ENCODE measurements around the gene VAV2. TPM values are rescaled to one million over a fixed set of nuclear protein-coding genes. Genes with fewer than 3 reads are reported as not detected.
A peak's percentile ranks its signal among the peaks of the same experiment; 100 is the strongest.

VAV2 gene
- total and polyA plus RNA-seq, 8 donors = 25.3 to 44.1 (median 35.5) TPM

DNA sequence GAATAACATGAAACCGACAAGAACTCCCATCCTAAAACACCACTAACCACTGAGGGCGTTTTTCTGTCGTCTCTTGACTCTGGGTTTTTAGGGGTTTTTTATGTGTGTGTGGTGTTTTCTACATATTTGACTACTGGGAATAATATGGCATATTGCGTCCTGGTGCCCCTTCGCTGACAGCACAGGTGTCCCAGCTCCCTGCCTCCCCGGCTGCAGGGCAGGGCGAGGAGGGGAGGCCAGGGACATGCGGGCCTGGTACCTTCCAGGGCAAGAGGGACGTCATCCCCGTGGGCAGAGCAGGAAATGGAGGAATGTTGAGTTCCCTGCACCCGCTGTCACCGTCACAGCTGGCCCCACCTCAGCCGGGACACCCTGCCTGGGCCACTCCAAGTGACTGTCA is 34.8 kb downstream of the VAV2 start:
- intact Hi-C loops (cut with DNase I) = no loop called here
- TF ChIP-seq CTCF (IDR thresholded peaks at IDR 0.05) = no peak
- Histone ChIP-seq H3K27me3 (no peaks in the 10 kb centered on the region), H3K27ac (peak overlapping the region in 1 of 2 donors; percentile 48), H3K9me3 (no peaks in the 10 kb centered on the region), H3K36me3 (no peaks in the 10 kb centered on the region), H3K4me1 (peaks cover 30 to 61% of the 10 kb centered on the region in 2 donors), H3K4me3 (no peak overlapping the region)
- DNase-seq (peak in 1 of 4 donors; percentile 57), ATAC-seq (peak; percentile 2)

GRCh38 chr9:133956520-133957076 is 35.5 kb downstream of the VAV2 start:
- Histone ChIP-seq H3K4me3 (no peak overlapping the region), H3K36me3 (no peaks in the 10 kb centered on the region), H3K27ac (peak overlapping the region in 1 of 2 donors; percentile 48), H3K27me3 (no peaks in the 10 kb centered on the region), H3K4me1 (peaks cover 30 to 61% of the 10 kb centered on the region in 2 donors), H3K9me3 (no peaks in the 10 kb centered on the region)
- TF ChIP-seq CTCF (IDR thresholded peaks at IDR 0.05) = no peak
- ATAC-seq (peak; percentile 61), DNase-seq (peak in 3 of 4 donors; percentile 41 to 80 (median 67))
- intact Hi-C loops (cut with DNase I) = no loop called here

DNA sequence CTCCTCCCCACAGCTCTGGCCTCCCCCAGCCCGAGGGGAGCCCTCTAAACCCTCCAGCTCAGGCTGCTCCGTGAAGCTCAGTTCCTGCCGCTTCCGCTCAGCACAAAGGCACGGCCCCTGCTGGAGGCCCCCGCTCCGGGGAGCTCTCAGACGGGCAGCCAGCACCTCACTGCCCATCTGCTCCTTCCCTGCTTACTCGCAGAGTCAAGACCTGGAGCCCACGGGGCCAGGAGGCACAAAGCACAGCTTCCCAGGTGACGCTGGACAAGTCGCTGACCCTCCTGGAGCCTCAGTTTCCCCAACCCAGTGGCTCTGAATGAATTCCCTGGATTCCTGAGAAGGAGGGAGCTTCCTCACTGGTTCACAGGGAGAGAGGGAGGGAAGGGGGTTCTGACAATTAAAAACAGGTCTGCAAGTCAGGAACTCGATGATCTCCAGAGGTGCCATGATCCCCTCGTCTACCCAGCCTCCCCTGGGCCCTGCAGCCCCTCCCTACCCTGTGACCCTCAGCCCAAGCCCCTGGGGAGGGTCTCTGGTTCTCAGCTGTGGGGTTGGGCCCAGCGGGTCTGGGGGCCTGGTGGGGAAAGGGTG is 36.2 kb downstream of the VAV2 start:
- Histone ChIP-seq H3K9me3 (no peaks in the 10 kb centered on the region), H3K4me1 (peaks cover 35 to 54% of the 10 kb centered on the region in 2 donors), H3K4me3 (no peak overlapping the region), H3K27me3 (no peaks in the 10 kb centered on the region), H3K27ac (peak overlapping the region; percentile 48 to 49), H3K36me3 (no peaks in the 10 kb centered on the region)
- intact Hi-C loops (cut with DNase I) = no loop called here
- no peak for TF ChIP-seq CTCF (IDR thresholded peaks at IDR 0.05)
- ATAC-seq = no peak
- peak in 3 of 4 donors; percentile 37 to 71 (median 65) for DNase-seq

GRCh38 chr9:133954862-133955529 is 37.1 kb downstream of the VAV2 start:
- Histone ChIP-seq H3K4me1 (peaks cover 26 to 52% of the 10 kb centered on the region in 2 donors), H3K9me3 (no peaks in the 10 kb centered on the region), H3K4me3 (no peak overlapping the region), H3K36me3 (no peaks in the 10 kb centered on the region), H3K27me3 (no peaks in the 10 kb centered on the region), H3K27ac (no peak overlapping the region)
- peak in 1 of 4 donors; percentile 48 for DNase-seq
- ATAC-seq = no peak
- intact Hi-C loops (cut with DNase I) = no loop called here
- TF ChIP-seq CTCF (IDR thresholded peaks at IDR 0.05) = no peak

DNA sequence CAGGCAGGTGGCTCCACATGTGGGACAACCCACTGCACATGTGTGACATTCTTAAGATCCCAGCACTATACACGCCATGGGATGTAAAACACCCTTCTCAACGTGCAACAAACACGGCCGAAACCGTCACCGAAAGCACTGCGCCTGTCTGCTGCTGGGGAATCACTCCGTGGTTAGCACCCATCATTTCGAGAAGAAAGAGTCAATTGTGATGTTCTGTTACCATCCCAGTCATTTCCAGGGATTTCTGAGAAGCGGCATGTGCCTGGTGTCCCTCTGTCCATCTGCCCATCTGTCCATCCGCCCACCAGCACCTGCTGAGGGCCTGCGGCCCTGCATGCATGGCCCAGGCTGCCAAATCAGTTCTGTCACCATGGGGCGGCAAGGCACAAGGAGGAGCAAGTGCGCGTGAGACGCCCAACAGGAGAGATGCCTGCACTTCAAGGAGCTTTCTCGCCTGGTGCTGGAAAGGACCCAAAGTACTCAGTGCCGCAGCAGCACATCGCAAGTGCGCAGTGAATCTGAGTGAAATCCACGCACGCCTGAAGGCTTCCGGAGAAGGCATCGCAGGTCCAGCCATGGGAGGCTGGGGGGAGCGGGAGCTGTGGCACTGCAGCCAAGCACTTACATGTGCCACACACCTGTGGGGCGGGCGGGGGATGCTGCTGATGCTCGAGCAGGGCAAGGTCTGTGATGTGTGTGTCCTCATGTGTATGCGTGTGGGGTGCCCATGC is 38.0 kb downstream of the VAV2 start:
- DNase-seq = peak in 1 of 4 donors; percentile 62
- H3K27ac ChIP-seq = no peak overlapping the region
- H3K27me3 ChIP-seq = no peaks in the 10 kb centered on the region
- H3K4me1 ChIP-seq = peaks cover 24 to 46% of the 10 kb centered on the region in 2 donors
- intact Hi-C loops (cut with DNase I) = no loop called here
- H3K36me3 ChIP-seq = no peaks in the 10 kb centered on the region
- no peak overlapping the region for H3K4me3 ChIP-seq
- ATAC-seq = no peak
- H3K9me3 ChIP-seq = no peaks in the 10 kb centered on the region
- no peak for TF ChIP-seq CTCF (IDR thresholded peaks at IDR 0.05)

Measured in left lung (tissue), 10 donors.